PC-9 (cell line): ENCODE results near the gene SLC22A15.

ENCODE experiments used
- EZH2 ChIP-seq: fragments of 200-600 bp; sonication (generic); IDR thresholded peaks from 2 replicates; pipeline ENCODE4 v1.8.0; 2017; ENCODE audit warnings: antibody characterized with exemption, low read depth
- TF ChIP-seq, protein P1 (sequence below): fragments of 200-600 bp; sonication (generic); conservative IDR thresholded peaks from 2 replicates; pipeline ENCODE4 v1.6.1; 2017; ENCODE audit warnings: mixed run types, antibody characterized with exemption, mild to moderate bottlenecking, moderate library complexity

DNA sequence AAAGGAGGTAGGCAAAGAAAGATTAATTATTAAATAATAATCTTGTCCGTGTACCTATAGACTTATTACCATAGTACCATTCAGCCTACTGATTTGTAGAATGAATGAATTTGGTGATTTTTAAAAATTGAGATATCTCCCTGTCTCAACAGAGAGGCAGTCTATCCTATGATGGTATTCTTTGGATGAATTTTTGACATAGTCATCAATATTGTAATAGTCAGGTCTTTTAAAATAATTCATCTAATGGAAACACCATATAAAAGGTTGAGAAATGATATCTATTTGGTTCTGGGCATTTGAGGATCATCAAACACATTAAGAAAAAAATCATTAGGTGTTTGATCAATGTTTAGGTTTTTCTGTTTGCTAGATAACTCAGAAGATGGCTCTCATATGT is 99.3 kb downstream of the SLC22A15 start:
- TF ChIP-seq, protein P1, sequence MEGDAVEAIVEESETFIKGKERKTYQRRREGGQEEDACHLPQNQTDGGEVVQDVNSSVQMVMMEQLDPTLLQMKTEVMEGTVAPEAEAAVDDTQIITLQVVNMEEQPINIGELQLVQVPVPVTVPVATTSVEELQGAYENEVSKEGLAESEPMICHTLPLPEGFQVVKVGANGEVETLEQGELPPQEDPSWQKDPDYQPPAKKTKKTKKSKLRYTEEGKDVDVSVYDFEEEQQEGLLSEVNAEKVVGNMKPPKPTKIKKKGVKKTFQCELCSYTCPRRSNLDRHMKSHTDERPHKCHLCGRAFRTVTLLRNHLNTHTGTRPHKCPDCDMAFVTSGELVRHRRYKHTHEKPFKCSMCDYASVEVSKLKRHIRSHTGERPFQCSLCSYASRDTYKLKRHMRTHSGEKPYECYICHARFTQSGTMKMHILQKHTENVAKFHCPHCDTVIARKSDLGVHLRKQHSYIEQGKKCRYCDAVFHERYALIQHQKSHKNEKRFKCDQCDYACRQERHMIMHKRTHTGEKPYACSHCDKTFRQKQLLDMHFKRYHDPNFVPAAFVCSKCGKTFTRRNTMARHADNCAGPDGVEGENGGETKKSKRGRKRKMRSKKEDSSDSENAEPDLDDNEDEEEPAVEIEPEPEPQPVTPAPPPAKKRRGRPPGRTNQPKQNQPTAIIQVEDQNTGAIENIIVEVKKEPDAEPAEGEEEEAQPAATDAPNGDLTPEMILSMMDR: no peak
- no peak for TF ChIP-seq EZH2
